A549 treated with AZD9567 at 1 μM for 4 hours (cell line): ENCODE measurements around the gene CCNI. TPM values are rescaled to one million over a fixed set of nuclear protein-coding genes. Genes with fewer than 3 reads are reported as not detected.

Source experiments
- total RNA-seq: library from RNA; stranded (reverse); fragments of 200-300 nt; extraction: Qiagen RNA extraction; gene quantifications from 5 replicates; pipeline ENCODE4 v1.2.3, GENCODE V29; 2022; ENCODE audit not compliant: insufficient read depth

The CCNI gene
- total RNA-seq: 59.0 to 89.0 TPM (median 61.4 TPM) in 5 replicates

GRCh38 chr4:77075869-77076799, at the start of gene CCNI:
CCNI (minus strand) TSS chr4:77075989; CDS start chr4:77066362, 9,627 bp downstream.

Other genes starting within 250 kb of the CCNI start
- gene SOWAHB, start 177.8 kb downstream of the CCNI start, total RNA-seq: 0.05 TPM in 1 of 5 replicates, not detected in the others
- gene SEPTIN11, start 126.2 kb downstream of the CCNI start, total RNA-seq: 29.8 to 42.5 TPM (median 39.5 TPM) in 5 replicates
- 2.8 to 4.7 TPM (median 3.8 TPM) in 5 replicates for gene CCNG2, start 81.2 kb upstream of the CCNI start, total RNA-seq